GM23248 (cell line): Measurements from ENCODE around the gene CASTOR1.

Source experiments
- EZH2 ChIP-seq: fragments of 200-600 bp; sonication (generic); IDR thresholded peaks from 2 replicates; pipeline ENCODE4 v1.6.1; 2018; ENCODE audit warnings: antibody characterized with exemption, mild to moderate bottlenecking; ENCODE audit not compliant: insufficient read depth, poor library complexity, severe bottlenecking
- EZH2phosphoT487 ChIP-seq: fragments of 200-600 bp; sonication (generic); IDR thresholded peaks from 2 replicates; pipeline ENCODE4 v1.6.1; 2018; ENCODE audit warnings: antibody characterized with exemption, moderate library complexity, mild to moderate bottlenecking, low read depth; ENCODE audit not compliant: insufficient read depth

GRCh38 chr22:30262917-30263741 lies 26.2 kb downstream of the CASTOR1 start:
- TF ChIP-seq EZH2, result no peak
- TF ChIP-seq EZH2phosphoT487, result no peak
